ENCODE data around the gene ITIH4.

ITIH4 gene

GRCh38 chr3:52877085-52877484 lies 46.6 kb upstream of the ITIH4 start:
- Histone ChIP-seq H3K27ac (replicated peaks; ENCODE audit: low read length) (no peak overlapping the region), H3K27me3 (ENCODE audit: control insufficient read depth in 3 of 3, insufficient read depth in 3 of 3, low read depth in 1 of 3, low read length in 3 of 3) (no peaks in the 10 kb centered on the region), H3K4me2 (ENCODE audit: insufficient read depth, low read length, poor library complexity, severe bottlenecking) (no peak overlapping the region), H4K91ac (ENCODE audit: low read depth, low read length, poor library complexity) (no peak overlapping the region), H2BK120ac (ENCODE audit: low read depth, low read length) (no peak overlapping the region), H3K4me1 (ENCODE audit: control insufficient read depth in 2 of 2, insufficient read depth in 1 of 2, low read depth in 1 of 2, low read length in 2 of 2) (peaks cover 0 to 13% of the 10 kb centered on the region in 2 donors), H3K9ac (ENCODE audit: low read depth, low read length, poor library complexity) (no peak overlapping the region), H3K14ac (ENCODE audit: low read length) (no peak overlapping the region), H2AK5ac (ENCODE audit: low read depth, low read length) (no peak overlapping the region), H3K18ac (ENCODE audit: low read length) (no peak overlapping the region), H2BK12ac (ENCODE audit: low read length) (no peak overlapping the region), H3K23ac (ENCODE audit: low read depth, low read length, poor library complexity) (no peak overlapping the region), H3K9me3 (replicated peaks in 1 of 2; ENCODE audit: control insufficient read depth in 2 of 2, insufficient read depth in 1 of 2, low read depth in 1 of 2, low read length in 2 of 2) (peaks cover 0 to 2% of the 10 kb centered on the region in 2 donors), H3K4me3 (ENCODE audit: low read length in 2 of 2) (no peak overlapping the region), H3K4ac (ENCODE audit: low read length) (no peak overlapping the region), H3K36me3 (replicated peaks in 1 of 2; ENCODE audit: control insufficient read depth in 2 of 2, insufficient read depth in 2 of 2, low read length in 2 of 2) (peaks cover 0 to 7% of the 10 kb centered on the region in 2 donors), H4K8ac (ENCODE audit: low read depth, low read length) (no peak overlapping the region), H2AFZ (ENCODE audit: low read length) (no peak overlapping the region), H3K79me1 (ENCODE audit: low read depth, low read length) (peaks cover 2% of the 10 kb centered on the region), H2BK5ac (ENCODE audit: low read length) (no peak overlapping the region), H2BK15ac (ENCODE audit: low read length) (no peak overlapping the region)
- no CpG with 5 or more reads among the region's 3 CpGs for WGBS, 2 donors (ENCODE audit: extremely low coverage in 2 of 2, insufficient read length in 2 of 2, insufficient replicate concordance in 1 of 2)
- no peak for DNase-seq (ENCODE audit: low spot score)

GRCh38 chr3:52874864-52875587 lies 44.6 kb upstream of the ITIH4 start:
- Histone ChIP-seq H2AFZ (ENCODE audit: low read length) (no peak overlapping the region), H4K91ac (ENCODE audit: low read depth, low read length, poor library complexity) (no peak overlapping the region), H3K9ac (ENCODE audit: low read depth, low read length, poor library complexity) (no peak overlapping the region), H3K18ac (ENCODE audit: low read length) (no peak overlapping the region), H3K14ac (ENCODE audit: low read length) (no peak overlapping the region), H3K9me3 (replicated peaks in 1 of 2; ENCODE audit: control insufficient read depth in 2 of 2, insufficient read depth in 1 of 2, low read depth in 1 of 2, low read length in 2 of 2) (peaks cover 0 to 2% of the 10 kb centered on the region in 2 donors), H3K79me1 (ENCODE audit: low read depth, low read length) (peaks cover 2% of the 10 kb centered on the region), H2AK5ac (ENCODE audit: low read depth, low read length) (no peak overlapping the region), H2BK120ac (ENCODE audit: low read depth, low read length) (no peak overlapping the region), H3K36me3 (replicated peaks in 1 of 2; ENCODE audit: control insufficient read depth in 2 of 2, insufficient read depth in 2 of 2, low read length in 2 of 2) (peaks cover 0 to 7% of the 10 kb centered on the region in 2 donors), H4K8ac (ENCODE audit: low read depth, low read length) (no peak overlapping the region), H2BK12ac (ENCODE audit: low read length) (no peak overlapping the region), H3K23ac (ENCODE audit: low read depth, low read length, poor library complexity) (no peak overlapping the region), H3K4me3 (ENCODE audit: low read length in 2 of 2) (no peak overlapping the region), H2BK5ac (ENCODE audit: low read length) (no peak overlapping the region), H2BK15ac (ENCODE audit: low read length) (no peak overlapping the region), H3K27ac (replicated peaks; ENCODE audit: low read length) (no peak overlapping the region), H3K4ac (ENCODE audit: low read length) (no peak overlapping the region), H3K27me3 (ENCODE audit: control insufficient read depth in 3 of 3, insufficient read depth in 3 of 3, low read depth in 1 of 3, low read length in 3 of 3) (no peaks in the 10 kb centered on the region), H3K4me2 (ENCODE audit: insufficient read depth, low read length, poor library complexity, severe bottlenecking) (no peak overlapping the region), H3K4me1 (ENCODE audit: control insufficient read depth in 2 of 2, insufficient read depth in 1 of 2, low read depth in 1 of 2, low read length in 2 of 2) (peaks cover 0 to 11% of the 10 kb centered on the region in 2 donors)
- WGBS, 2 donors (ENCODE audit: extremely low coverage in 2 of 2, insufficient read length in 2 of 2, insufficient replicate concordance in 1 of 2): no CpG with 5 or more reads among the region's 9 CpGs
- no peak for DNase-seq (ENCODE audit: low spot score)

- H3K79me1 ChIP-seq (ENCODE audit: low read depth, low read length): peaks cover 2% of the 10 kb centered on the region
- H3K23ac ChIP-seq (ENCODE audit: low read depth, low read length, poor library complexity): no peak overlapping the region
- H2AFZ ChIP-seq (ENCODE audit: low read length): no peak overlapping the region
- H3K27me3 ChIP-seq (ENCODE audit: control insufficient read depth in 3 of 3, insufficient read depth in 3 of 3, low read depth in 1 of 3, low read length in 3 of 3): no peaks in the 10 kb centered on the region
- no peak for DNase-seq (ENCODE audit: low spot score)
- no peak overlapping the region for H3K27ac ChIP-seq (replicated peaks; ENCODE audit: low read length)
- H2BK120ac ChIP-seq (ENCODE audit: low read depth, low read length): no peak overlapping the region
- no peak overlapping the region for H4K8ac ChIP-seq (ENCODE audit: low read depth, low read length)
- no peak overlapping the region for H2BK5ac ChIP-seq (ENCODE audit: low read length)
- no peak overlapping the region for H2BK15ac ChIP-seq (ENCODE audit: low read length)
- H3K4me2 ChIP-seq (ENCODE audit: insufficient read depth, low read length, poor library complexity, severe bottlenecking): no peak overlapping the region
- no peak overlapping the region for H3K9ac ChIP-seq (ENCODE audit: low read depth, low read length, poor library complexity)
- H3K4me1 ChIP-seq (ENCODE audit: control insufficient read depth in 2 of 2, insufficient read depth in 1 of 2, low read depth in 1 of 2, low read length in 2 of 2): peaks cover 0 to 11% of the 10 kb centered on the region in 2 donors
- no peak overlapping the region for H3K18ac ChIP-seq (ENCODE audit: low read length)
- peaks cover 0 to 2% of the 10 kb centered on the region in 2 donors for H3K9me3 ChIP-seq (replicated peaks in 1 of 2; ENCODE audit: control insufficient read depth in 2 of 2, insufficient read depth in 1 of 2, low read depth in 1 of 2, low read length in 2 of 2)
- no peak overlapping the region for H2AK5ac ChIP-seq (ENCODE audit: low read depth, low read length)
- H3K4me3 ChIP-seq (ENCODE audit: low read length in 2 of 2): no peak overlapping the region
- H3K4ac ChIP-seq (ENCODE audit: low read length): no peak overlapping the region
- WGBS, 2 donors (ENCODE audit: extremely low coverage in 2 of 2, insufficient read length in 2 of 2, insufficient replicate concordance in 1 of 2): no CpG with 5 or more reads among the region's 5 CpGs
- H2BK12ac ChIP-seq (ENCODE audit: low read length): no peak overlapping the region
- no peak overlapping the region for H4K91ac ChIP-seq (ENCODE audit: low read depth, low read length, poor library complexity)
- H3K14ac ChIP-seq (ENCODE audit: low read length): no peak overlapping the region
- H3K36me3 ChIP-seq (replicated peaks in 1 of 2; ENCODE audit: control insufficient read depth in 2 of 2, insufficient read depth in 2 of 2, low read length in 2 of 2): peaks cover 0 to 5% of the 10 kb centered on the region in 2 donors
Observed at GRCh38 chr3:52874160-52874701, 43.8 kb upstream of the ITIH4 start.

- Histone ChIP-seq H3K36me3 (replicated peaks in 1 of 2; ENCODE audit: control insufficient read depth in 2 of 2, insufficient read depth in 2 of 2, low read length in 2 of 2) (no peaks in the 10 kb centered on the region), H3K9me3 (replicated peaks in 1 of 2; ENCODE audit: control insufficient read depth in 2 of 2, insufficient read depth in 1 of 2, low read depth in 1 of 2, low read length in 2 of 2) (peaks cover 0 to 2% of the 10 kb centered on the region in 2 donors), H3K4ac (ENCODE audit: low read length) (no peak overlapping the region), H3K18ac (ENCODE audit: low read length) (no peak overlapping the region), H4K91ac (ENCODE audit: low read depth, low read length, poor library complexity) (no peak overlapping the region), H2AFZ (ENCODE audit: low read length) (no peak overlapping the region), H2BK5ac (ENCODE audit: low read length) (no peak overlapping the region), H3K4me2 (ENCODE audit: insufficient read depth, low read length, poor library complexity, severe bottlenecking) (no peak overlapping the region), H2AK5ac (ENCODE audit: low read depth, low read length) (no peak overlapping the region), H3K4me1 (ENCODE audit: control insufficient read depth in 2 of 2, insufficient read depth in 1 of 2, low read depth in 1 of 2, low read length in 2 of 2) (peaks cover 0 to 11% of the 10 kb centered on the region in 2 donors), H3K79me1 (ENCODE audit: low read depth, low read length) (peaks cover 4% of the 10 kb centered on the region), H2BK120ac (ENCODE audit: low read depth, low read length) (no peak overlapping the region), H3K27me3 (ENCODE audit: control insufficient read depth in 3 of 3, insufficient read depth in 3 of 3, low read depth in 1 of 3, low read length in 3 of 3) (no peaks in the 10 kb centered on the region), H3K4me3 (ENCODE audit: low read length in 2 of 2) (no peak overlapping the region), H2BK12ac (ENCODE audit: low read length) (no peak overlapping the region), H4K8ac (ENCODE audit: low read depth, low read length) (no peak overlapping the region), H3K9ac (ENCODE audit: low read depth, low read length, poor library complexity) (no peak overlapping the region), H3K27ac (replicated peaks; ENCODE audit: low read length) (no peak overlapping the region), H3K14ac (ENCODE audit: low read length) (no peak overlapping the region), H3K23ac (ENCODE audit: low read depth, low read length, poor library complexity) (no peak overlapping the region), H2BK15ac (ENCODE audit: low read length) (no peak overlapping the region)
- WGBS, 2 donors (ENCODE audit: extremely low coverage in 2 of 2, insufficient read length in 2 of 2, insufficient replicate concordance in 1 of 2): no CpG with 5 or more reads among the region's 8 CpGs
- no peak for DNase-seq (ENCODE audit: low spot score)
Observed at GRCh38 chr3:52873433-52874159, 43.1 kb upstream of the ITIH4 start.

All from neuronal stem cell (in vitro differentiated cells).